Esophagus muscularis mucosa (tissue), 3 donors: Measurements from ENCODE around the gene MRO.

Experiments used
- POLR2A ChIP-seq: fragments of 450-650 bp; IDR thresholded peaks from one replicate; pipeline ENCODE4 v1.6.1; 2017; ENCODE audit warnings: antibody characterized with exemption, moderate library complexity, mild to moderate bottlenecking, low read depth
- TF ChIP-seq, protein P1 (sequence below), 3 experiments: fragments of 200-600 bp in 2 of 3; fragments of 450-650 bp in 1 of 3; sonication (generic) in 2 of 3; IDR thresholded peaks; one replicate each; pipeline ENCODE4 v1.5.1; 2017 to 2019; ENCODE audit warnings: antibody characterized with exemption in 3 of 3, mild to moderate bottlenecking in 2 of 3, moderate library complexity in 1 of 3

DNA sequence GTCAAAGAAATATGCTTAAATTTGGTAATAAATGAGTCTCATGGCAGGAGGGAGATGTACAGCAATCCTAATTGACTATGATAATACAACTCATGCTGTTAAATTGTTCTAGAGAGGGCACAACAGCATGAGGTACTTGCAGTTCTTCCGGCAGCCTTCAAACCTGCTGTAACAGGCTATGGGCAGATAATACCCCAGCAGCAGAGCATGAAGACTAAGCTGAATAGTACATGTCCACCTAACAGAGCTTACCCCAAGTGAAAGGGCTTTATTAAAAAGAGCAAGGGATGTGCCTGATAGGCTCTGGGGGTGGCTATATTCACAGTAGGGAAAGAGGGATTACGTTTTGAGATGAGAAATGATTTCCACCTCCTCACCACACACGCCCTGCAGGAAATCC is 28.9 kb downstream of the MRO start:
- TF ChIP-seq POLR2A: no peak
- TF ChIP-seq, protein P1, sequence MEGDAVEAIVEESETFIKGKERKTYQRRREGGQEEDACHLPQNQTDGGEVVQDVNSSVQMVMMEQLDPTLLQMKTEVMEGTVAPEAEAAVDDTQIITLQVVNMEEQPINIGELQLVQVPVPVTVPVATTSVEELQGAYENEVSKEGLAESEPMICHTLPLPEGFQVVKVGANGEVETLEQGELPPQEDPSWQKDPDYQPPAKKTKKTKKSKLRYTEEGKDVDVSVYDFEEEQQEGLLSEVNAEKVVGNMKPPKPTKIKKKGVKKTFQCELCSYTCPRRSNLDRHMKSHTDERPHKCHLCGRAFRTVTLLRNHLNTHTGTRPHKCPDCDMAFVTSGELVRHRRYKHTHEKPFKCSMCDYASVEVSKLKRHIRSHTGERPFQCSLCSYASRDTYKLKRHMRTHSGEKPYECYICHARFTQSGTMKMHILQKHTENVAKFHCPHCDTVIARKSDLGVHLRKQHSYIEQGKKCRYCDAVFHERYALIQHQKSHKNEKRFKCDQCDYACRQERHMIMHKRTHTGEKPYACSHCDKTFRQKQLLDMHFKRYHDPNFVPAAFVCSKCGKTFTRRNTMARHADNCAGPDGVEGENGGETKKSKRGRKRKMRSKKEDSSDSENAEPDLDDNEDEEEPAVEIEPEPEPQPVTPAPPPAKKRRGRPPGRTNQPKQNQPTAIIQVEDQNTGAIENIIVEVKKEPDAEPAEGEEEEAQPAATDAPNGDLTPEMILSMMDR (IDR thresholded peaks at IDR 0.05): no peak
